Myocyte (in vitro differentiated cells): ENCODE measurements around the gene ATRNL1. TPM values are rescaled to one million over a fixed set of nuclear protein-coding genes. Genes with fewer than 3 reads are reported as not detected.
A peak's percentile ranks its signal among the peaks of the same experiment; 100 is the strongest.
"Not testable (repeated sequence)": the region's sequence is repeated elsewhere in the genome, so short reads cannot be mapped to it uniquely, and the experiment has no call there.

Experiments used
- DNase-seq: peaks from one replicate; pipeline ENCODE4 v3.0.0-alpha.2; 2012; ENCODE audit warnings: low read depth
- total RNA-seq: library from RNA; depleted of rRNA; stranded (reverse); fragments of >200 nt; gene quantifications from 2 replicates; pipeline ENCODE4 v1.2.3, GENCODE V29; 2014

The ATRNL1 gene
- total RNA-seq, 1 donor from 2014 or later: 8.4 TPM

DNA sequence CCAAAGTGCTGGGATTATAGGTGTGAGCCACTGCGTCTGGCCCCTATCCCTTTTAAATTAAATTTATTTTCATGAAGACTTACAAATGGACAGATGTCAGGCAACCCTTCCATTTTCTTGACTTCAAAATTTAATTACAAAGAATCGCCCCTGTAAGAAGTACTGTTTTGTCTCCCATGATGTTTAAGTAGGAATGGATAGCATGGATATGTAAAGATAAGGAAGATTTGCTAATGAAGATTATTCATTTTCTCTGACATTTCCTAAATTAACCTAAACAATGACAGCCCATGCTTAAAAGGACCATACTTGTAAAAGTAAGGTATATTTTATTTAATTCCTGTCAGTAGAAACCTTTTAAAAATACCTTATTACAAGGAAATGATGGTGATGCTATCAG is 627.0 kb downstream of the ATRNL1 start:
- DNase-seq: no peak

DNA sequence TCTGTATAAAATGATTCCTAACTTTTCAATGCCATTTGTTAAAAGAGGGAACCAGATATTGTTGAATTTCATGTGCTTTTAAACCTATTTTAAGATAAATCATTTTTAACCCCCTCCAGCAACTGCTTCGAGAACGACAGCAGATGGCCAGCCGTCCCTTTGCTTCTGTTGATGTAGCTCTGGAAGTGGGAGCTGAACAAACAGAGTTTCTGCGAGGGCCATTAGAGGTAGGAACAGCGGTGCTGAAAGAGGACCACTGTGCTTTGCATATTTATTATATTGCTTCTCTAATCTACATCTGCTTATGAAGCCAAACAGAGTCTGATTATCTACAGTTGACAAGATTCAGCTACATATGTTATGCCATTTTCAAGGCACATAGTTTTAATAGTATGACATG is 634.0 kb downstream of the ATRNL1 start:
- no peak for DNase-seq

DNA sequence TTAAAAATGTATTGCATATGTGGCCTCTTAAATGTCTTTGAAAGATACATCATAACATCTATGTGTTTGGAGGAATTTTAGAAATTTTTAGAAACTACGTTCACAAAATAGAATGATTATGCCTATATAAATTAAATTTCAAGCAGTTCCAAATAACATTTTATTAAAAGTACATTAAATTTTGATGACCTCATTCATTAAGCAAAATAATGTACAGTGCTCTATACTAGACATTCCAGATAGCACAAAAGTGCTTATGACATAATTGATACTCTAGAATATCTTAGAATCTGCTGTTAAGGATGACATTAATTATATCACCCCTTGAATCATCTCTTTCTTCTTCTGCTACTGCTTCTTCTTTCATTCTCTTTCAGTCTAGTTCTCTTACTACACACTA is 650.9 kb downstream of the ATRNL1 start:
- DNase-seq: no peak

DNA sequence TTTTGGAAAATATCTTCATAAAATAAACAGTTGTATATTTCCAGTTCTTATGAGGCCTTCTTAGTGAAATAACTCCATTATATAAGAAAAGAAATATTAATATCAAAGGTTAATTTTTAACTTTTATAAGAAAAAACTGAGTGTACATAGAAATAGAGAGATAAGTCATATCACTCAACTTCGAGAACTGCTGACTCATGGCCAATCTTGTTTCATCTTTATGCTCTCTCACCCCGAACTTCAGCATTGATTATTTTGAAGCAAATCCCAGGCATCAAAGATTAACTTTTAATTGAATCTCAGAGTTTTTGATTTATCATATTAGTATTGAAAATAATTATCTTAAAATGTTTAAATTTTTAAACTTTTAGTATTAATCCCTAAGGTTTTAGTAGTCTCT is 652.8 kb downstream of the ATRNL1 start:
- no peak for DNase-seq

DNA sequence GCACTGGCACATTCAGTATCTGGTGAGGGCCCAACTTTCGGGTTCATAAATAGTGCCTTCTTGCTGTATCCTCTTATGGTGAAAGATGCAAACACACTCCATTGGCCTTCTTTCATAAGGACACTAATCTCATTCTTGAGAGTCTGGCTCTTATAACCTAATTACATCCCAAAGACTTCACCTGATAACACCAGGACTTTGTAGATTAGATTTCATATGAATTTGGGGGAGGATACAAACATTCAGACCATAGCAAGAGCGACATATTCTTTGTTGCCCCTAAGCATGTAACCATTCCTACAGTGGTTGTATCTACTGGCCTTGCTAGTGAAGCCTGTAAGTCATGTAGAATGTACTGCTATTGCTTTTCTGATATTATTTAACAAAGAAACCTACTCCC is 654.6 kb downstream of the ATRNL1 start:
- no peak for DNase-seq

DNA sequence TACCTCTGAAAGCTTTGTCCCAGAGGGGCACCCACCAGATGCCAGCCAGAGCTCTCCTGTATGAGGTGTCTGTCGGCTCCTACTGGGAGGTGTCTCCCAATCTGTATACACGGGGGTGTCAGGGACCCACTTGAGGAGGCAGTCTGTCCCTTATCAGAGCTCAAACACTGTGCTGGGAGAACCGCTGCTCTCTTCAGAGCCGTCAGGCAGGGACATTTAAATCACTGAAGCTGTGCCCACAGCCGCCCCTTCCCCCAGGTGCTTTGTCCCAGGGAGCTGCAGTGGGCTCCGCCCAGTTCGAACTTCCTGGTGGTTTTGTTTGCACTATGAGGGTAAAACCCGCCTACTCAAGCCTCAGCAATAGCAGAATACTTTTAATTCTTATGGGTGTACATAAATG is 665.3 kb downstream of the ATRNL1 start:
- not testable (repeated sequence) for DNase-seq

DNA sequence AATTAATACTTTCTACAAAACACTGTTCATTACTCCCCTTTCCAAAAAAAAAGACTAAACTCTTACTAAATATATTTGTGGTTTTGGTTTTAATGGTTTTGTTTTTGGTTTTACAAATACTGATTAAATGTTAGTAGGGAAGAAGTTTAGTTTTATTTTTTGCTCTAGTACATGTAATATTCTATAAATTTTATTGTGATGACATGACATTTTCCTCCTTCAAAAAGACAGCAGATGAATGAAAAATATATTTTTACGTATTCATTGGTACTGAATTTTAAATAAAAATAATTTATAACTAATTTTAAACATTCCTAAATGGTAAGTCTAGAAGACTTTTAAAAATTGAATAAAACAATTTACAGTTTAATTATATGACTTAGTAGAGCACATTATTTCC is 667.0 kb downstream of the ATRNL1 start:
- DNase-seq: no peak

DNA sequence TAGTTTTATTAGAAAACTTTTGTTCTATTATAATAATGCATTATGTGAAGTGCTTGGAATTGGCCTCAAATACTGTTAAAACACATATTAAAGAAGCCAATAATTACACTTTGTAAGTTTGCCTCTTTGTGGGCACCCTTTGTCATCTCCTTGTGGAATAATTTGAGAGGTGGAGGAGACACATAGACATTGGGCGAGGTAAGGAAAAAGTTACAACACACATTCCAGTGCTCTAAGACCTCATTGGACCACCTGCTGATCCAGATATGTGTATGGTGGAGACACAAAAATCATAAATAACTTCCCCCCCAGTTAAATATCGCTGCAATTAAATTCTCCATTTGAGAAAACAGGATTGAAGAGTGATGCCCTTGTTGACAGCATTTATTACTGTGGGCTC is 668.0 kb downstream of the ATRNL1 start:
- no peak for DNase-seq

DNA sequence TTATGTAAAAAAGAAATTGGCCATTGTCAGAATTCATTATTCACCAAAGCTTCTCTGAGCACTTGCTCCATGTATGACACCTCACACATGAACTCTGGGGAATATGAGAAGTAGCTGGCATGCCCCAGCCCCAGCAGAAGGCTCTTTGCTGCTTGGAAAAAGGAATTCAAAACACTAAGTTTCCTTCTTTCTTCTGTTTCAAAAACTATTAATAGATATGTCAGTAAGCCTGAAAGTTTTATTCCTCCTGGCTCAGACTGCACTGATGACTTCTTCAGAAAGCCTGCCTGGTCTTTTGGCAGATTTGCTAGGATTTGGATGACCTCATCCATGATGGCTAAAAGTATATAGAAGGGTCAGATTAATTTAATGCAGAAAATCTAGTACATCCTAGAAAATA is 668.9 kb downstream of the ATRNL1 start:
- peak; percentile 50 for DNase-seq

DNA sequence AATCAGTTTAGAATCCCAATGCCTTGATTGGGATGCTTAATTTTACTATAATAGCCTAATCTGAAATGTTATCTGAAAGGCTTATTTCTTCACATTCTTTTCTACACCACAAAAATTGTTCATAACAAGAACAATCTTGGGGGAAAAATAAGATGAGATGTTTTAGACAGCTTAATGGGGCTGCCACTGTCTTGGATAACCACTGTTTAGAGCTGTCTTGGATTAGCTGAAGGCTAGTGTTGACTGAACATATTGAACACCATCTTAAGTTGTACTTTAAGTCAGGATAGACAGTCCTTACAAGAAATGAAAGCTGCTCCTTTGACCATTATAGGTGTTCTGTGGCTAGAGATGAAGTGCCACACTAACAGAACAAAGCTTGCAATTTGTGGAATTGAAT is 678.6 kb downstream of the ATRNL1 start:
- DNase-seq: no peak

DNA sequence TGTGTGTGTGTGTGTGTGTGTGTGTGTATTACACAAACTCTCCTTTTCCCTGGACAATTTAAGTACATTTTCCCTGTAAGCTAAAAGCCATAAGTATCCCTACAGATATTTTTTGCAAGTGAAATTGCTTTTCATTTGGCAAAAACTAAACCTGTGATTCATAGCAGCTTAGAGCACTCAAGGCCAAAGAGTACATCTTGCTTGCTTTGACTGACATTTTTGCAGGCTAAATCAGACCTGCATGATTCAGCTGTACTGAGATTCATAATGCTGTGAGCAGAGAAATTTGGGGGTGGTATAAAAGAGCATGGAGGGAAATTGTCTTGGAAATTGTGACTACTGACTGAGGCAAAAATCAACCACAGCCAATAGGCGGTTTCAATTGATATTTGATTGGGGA is 679.4 kb downstream of the ATRNL1 start:
- peak; percentile 45 for DNase-seq

DNA sequence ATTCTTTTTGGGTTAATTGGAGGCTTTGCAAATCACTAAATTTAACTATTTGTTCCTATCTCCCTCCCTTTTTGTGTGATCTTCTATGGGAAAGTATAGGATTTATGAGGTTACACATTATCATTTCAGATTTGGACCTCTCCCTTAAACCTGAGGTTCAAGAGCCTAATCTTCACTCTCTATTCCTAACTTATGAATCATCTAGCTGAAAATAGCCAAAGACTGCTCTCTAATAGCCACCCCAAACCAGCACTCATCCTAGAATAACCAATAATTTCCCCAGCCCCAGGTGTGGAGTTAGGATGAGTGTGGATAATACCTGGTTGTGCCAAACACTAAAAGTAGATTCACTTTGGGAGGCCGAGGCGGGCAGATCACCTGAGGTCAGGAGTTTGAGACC is 680.7 kb downstream of the ATRNL1 start:
- peak; percentile 51 for DNase-seq

DNA sequence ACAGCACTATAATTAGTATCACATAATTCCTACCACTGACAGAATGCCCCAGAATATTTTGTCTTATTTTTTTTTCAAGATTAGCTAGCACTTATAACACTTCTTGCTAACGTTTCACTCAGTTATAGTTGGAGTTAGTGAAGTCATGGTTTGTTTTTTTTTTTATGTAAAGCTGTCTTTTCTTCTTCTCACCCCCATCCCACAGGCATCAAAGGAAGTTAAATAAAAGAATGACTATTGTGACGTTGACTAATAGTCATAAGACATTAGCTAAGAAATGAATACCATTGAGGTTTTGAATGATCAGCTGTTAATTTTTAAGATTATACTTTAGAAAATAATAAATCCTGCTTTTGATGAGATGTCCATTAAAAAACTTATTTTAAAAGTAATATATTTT is 681.6 kb downstream of the ATRNL1 start:
- no peak for DNase-seq

DNA sequence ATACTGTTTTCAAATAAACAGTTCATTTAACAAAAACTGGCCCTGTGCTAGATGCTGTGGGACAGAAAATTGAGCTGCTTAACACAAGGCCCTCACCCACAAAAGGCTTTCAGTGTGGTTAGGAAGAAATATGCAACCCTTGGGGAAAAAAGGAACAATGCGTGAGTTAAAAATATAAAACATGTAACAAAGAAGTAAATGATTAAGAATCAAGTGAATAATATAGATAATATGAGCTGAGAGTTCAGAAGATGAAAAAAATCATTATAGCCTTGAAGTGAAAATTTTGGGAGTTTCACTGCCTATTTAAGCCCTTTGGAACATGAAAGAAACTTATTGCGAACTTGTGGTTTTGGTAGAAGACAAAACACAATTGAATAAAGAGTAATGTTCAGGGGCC is 684.5 kb downstream of the ATRNL1 start:
- DNase-seq: no peak

DNA sequence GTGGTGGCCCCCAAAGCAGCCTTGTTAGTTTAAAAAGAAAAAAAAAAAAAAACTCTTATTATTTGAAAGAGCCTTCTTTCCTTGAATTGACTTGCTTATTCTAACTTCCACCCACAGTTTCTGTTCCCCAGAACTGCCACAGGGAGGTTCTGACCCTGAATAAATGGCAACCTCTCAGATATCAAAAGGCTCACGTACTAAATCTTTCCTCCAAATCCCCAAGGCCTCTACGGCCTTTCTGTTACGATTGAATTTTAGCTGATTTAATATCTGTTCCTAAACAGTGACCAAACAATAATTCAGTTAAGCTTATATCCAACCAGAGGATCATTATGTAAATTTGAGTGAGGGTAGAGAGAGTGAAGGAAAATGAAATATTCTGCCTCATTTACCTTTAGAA is 697.1 kb downstream of the ATRNL1 start:
- no peak for DNase-seq

DNA sequence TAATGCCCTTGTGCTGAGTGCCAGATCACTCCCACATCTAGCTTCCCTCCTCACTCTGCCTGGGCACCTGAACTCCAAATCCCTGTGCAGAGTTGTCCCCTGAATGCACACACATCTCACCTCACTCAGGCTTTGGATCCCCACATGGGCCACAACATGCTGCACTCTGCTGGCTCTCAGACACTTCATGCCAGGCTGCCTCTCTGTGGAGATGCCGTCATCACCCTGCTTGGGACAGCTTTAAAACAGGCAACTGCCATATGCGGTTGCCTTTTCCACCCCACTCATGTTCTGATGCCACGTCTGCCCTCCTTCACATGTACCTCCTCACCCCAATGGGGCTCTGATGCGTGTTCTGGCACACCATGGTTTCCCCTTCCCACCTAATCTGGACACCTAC is 702.8 kb downstream of the ATRNL1 start:
- DNase-seq: no peak

DNA sequence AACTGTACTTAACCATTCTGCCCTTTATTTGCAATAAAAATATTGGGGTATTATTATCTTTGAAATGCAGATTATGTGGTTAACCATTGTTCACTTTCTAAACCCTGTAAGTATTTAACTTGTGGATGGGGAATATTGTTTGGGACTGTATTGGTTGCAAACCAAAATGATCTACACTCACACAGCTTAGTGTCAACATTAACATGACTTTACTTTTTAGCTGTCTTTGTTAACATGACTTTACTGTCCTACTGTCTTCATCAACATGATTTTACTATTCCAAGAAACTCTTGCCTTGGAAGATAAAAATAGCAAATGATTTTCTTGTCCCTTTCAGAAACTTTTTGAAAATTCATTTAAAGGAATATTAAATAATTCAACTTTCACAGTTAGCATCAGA is 708.3 kb downstream of the ATRNL1 start:
- DNase-seq: no peak

DNA sequence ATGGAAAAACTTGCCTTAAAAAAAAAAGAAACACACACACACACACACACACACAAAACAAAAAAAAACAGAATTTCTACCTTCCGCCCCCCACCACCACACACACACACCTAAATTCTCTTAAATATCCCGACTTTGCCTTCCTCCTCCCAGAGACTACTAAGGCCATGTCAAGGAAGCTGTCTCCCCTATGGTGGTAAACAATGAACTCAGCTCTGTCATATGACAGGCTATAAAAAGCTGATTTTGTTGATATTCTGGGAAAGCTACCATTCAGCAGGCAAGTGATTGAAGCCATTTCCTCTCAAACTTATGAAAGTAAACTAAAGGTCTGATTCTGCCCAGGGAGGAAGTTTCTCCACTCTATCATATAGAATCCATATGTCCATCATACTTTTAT is 708.8 kb downstream of the ATRNL1 start:
- no peak for DNase-seq

DNA sequence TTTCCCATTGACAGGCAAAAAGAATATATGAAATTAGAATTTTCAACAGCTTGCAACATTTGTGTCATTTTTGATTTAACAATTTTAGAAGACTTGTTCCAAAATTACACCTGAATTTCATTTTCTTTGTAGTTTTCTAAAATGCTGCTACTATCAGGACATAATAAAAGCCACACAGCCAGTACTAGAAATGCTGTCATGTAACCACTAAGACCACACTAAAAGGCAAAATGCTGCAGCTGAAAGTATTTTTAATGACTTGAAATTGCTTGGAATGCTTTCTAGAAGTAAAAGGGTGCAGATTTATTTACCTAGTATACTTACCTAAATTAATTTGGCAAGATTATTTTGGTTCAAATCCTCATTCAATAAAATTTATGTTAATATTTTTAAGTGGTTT is 709.7 kb downstream of the ATRNL1 start:
- DNase-seq: no peak

DNA sequence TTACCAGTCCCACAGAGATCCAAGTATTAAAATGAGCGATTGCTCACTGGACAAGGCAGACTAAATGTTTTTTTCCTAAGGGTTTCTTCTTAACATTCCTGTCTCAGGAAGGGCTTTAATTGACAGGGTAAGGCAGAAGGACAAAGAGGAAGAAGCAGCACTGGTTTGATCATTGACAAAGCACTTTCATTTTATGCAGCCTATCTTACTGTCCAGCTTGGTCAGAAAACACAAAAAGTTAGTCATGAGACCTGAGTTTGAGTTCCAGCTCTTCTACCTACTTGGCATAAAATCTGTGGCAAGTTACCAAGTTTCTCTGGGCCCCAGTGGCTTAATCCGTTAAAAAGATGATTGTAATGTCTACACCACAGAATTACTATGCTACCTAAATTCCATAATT is 721.4 kb downstream of the ATRNL1 start:
- no peak for DNase-seq

DNA sequence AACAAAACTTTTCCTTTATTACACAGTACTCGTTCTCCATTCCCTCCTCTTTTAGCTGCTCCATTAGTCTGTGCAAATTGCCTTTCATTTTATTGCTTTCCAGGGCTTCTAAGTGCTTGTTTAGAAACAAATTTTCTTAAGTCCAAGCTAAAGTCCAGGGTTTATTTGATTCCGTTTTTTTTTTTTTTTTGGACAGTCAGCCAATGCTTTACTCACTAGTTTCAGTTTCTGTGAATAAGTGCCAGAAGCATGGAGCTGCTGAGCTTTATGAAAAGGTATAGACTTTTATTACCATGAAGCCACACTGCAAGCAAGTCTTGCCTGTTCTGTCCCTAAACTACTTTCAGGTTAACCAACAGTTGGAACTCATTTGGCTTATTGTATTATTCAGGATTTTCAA is 724.8 kb downstream of the ATRNL1 start:
- DNase-seq: no peak

DNA sequence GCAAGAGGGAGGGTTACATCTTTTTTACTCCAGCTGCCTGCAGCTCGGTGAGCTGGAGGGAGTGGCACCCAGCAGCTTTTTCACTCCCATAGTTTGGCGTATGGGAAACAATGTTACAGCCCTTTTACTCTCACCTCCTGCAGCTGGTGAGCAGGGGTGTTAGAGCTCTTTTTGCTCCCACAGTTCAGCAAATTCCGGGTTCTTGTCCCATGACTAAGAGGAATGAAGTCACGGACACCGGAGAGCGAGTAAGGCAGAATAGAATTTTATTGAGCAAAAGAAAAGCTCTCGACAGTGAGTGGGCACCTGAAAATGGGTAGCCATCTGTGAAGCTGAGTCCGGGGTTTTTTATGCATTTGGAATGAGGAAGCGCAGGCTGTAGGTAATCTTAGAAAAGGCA is 733.2 kb downstream of the ATRNL1 start:
- DNase-seq: no peak

DNA sequence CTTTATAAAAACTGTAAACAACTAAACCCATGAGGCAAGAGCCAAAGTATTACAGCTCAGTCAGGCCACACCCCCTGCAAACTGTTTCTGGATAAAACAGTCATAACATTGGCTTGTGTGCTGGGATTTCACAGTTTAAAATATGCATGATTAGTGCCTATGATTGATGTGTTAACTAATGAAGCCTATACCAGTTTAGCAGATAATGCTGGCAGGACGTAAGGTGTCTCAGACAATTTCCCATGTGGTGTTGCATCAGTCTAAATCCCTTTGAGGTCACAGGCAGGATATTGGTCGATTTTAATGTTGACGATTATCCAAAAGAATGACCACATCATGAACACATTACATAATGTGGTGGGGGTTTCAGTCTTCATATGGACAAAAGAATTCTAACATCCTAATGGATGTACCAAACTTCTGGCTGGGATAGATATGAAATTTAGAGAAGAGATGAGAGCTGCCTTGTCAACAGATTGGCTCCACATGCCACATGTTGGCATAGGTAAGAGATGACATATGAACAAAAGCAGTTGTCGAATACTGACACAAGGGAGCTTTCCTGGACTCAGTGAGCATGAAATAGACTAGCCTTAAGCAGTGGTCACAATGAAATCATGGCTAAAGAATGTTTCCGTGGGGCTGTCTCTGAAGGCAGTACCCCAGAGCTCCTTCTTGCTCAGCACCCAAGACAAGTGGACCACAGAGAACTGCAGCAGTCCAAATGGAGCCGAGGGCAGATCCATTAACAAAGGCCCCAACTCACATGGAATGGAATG is 734.3 kb downstream of the ATRNL1 start:
- DNase-seq: peak; percentile 51

DNA sequence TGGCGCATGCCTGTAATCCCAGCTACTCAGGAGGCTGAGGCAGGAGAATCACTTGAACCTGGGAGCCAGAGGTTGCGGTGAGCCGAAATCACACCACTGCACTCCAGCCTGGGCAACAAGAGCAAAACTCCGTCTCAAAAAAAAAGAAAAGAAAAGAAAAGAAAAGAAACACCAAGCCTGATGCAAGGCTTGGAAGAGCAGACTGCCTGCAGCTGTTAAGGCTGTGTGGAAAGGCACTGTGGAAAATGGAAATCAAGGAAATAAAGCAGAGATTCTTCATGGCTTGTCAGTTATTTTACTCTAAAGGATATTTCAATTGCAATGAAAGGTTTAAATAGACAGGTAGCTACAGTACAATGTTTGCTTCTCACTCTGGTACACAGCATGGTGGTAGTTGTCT is 735.0 kb downstream of the ATRNL1 start:
- not testable (repeated sequence) for DNase-seq
